ENCODE data around the gene ARSB.

- TF ChIP-seq CTCF (IDR thresholded peaks at IDR 0.05), result no peak
- no peak for TF ChIP-seq POLR2AphosphoS5 (IDR thresholded peaks at IDR 0.05; ENCODE audit: low read depth, low read length)
- no peak for TF ChIP-seq SIN3A (IDR thresholded peaks at IDR 0.05; ENCODE audit: borderline replicate concordance, insufficient read depth, low read depth, low read length)
- TF ChIP-seq REST (IDR thresholded peaks at IDR 0.05; ENCODE audit: insufficient read depth in 1 of 2, low read depth in 2 of 2, low read length in 1 of 2), result no peak
These were observed 81.8 kb downstream of the ARSB start for GRCh38 chr5:78903353-78903752.
